NCI-H1930 (cell line): Measurements from ENCODE around the gene AFF1.
A peak's percentile ranks its signal among the peaks of the same experiment; 100 is the strongest.

ENCODE experiments used
- DNase-seq, 2 experiments: peaks; one replicate each; lab custom pipeline; 2025; lab: John Stamatoyannopoulos, UW

AFF1 gene, protein sequence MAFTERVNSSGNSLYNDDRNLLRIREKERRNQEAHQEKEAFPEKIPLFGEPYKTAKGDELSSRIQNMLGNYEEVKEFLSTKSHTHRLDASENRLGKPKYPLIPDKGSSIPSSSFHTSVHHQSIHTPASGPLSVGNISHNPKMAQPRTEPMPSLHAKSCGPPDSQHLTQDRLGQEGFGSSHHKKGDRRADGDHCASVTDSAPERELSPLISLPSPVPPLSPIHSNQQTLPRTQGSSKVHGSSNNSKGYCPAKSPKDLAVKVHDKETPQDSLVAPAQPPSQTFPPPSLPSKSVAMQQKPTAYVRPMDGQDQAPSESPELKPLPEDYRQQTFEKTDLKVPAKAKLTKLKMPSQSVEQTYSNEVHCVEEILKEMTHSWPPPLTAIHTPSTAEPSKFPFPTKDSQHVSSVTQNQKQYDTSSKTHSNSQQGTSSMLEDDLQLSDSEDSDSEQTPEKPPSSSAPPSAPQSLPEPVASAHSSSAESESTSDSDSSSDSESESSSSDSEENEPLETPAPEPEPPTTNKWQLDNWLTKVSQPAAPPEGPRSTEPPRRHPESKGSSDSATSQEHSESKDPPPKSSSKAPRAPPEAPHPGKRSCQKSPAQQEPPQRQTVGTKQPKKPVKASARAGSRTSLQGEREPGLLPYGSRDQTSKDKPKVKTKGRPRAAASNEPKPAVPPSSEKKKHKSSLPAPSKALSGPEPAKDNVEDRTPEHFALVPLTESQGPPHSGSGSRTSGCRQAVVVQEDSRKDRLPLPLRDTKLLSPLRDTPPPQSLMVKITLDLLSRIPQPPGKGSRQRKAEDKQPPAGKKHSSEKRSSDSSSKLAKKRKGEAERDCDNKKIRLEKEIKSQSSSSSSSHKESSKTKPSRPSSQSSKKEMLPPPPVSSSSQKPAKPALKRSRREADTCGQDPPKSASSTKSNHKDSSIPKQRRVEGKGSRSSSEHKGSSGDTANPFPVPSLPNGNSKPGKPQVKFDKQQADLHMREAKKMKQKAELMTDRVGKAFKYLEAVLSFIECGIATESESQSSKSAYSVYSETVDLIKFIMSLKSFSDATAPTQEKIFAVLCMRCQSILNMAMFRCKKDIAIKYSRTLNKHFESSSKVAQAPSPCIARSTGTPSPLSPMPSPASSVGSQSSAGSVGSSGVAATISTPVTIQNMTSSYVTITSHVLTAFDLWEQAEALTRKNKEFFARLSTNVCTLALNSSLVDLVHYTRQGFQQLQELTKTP

GRCh38 chr4:86934771-86935565 lies at the start of gene AFF1:
AFF1 (plus strand) TSS chr4:86935011; CDS start chr4:86948534, 13,523 bp downstream.
- DNase-seq = peak; percentile 83 to 90

- DNase-seq = no peak
These were observed 44.0 kb upstream of the AFF1 start for GRCh38 chr4:86890790-86891189.

DNA sequence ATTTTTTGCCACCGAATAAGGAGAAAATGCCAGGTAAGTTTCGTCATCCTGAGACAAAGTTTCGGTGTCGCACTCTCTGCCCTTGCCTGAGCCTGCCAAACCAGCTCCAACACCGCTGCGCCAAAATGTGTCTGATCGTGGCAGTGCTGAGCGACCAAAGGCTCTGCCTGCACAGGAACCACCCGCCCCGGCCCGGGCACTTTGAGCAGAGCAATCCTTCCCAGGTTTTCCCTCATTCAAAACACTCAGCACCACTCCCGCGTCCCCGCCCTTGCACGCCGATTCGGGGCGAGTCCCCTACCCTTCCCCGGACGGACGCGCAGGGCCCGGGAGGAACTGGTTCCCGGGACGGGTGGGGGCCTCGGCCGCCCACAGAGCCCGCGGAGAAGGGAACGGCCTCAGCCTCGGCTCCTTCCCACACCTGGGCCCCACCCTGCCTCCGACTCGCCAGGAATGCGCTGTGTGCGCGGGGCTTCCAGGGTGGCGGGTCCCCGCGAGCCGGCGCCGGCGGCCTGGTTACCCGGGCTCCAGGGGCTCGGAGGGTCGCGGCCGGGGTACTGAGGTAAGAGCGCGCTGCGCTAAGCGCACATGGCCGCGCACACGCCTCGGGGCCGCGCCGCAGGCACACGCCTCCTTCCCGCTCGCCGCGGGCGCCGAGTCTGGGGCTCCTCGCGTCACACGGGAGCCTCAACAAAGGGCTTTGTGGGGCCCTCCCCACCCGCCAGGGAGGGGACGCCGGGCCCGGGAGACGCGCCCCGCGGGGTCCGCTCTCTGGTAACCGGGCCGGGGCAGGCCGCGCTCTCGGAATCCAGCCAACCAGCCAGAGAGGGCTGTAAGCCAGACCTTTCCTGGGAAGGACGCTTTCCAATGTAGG lies 42.8 kb upstream of the AFF1 start, which contains the start of gene C4orf36:
Gene C4orf36, minus strand, starts transcription at position 661 of the 874 bp plus-strand sequence. CDS start 902 bp downstream, outside the sequence.
- peak; percentile 39 to 51 for DNase-seq

DNA sequence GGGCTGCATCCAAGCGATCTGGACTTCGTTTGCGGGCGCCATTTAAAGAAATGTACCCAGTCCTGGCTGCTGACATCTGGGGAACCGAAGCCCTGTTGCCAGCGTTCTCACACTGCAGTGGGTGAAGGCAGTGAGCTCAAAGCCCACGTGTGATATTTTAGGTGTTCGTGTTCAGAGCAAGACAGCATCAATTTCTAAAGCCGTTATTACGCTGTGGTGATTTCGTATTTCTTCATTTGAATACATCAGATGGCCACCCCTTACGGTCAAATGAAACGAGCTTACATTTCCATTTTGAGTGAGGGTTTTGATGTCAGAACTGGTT lies 42.2 kb upstream of the AFF1 start:
- no peak for DNase-seq

DNA sequence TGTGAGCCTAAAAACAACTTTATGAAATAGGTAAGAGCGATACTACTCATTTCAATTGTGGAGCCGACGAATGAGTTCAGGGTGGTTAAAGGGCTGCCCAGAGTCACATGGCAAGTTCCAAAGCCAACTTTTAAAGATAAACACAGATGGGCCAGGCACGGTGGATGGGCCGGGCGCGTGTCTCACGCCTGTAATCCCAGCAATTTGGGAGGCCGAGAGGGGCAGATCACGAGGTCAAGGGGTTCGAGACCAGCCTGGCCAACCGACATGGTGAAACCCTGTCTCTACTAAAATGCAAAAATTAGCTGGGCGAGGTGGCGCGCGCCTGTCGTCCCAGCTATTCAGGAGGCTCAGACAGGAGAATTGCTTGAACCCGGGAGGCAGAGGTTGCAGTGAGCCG lies 41.7 kb upstream of the AFF1 start:
- DNase-seq = no peak

- DNase-seq = no peak
These were observed 40.4 kb upstream of the AFF1 start for GRCh38 chr4:86894455-86894854.

- DNase-seq = peak; percentile 49 to 53
These were observed 38.9 kb upstream of the AFF1 start for GRCh38 chr4:86895692-86896488.

DNA sequence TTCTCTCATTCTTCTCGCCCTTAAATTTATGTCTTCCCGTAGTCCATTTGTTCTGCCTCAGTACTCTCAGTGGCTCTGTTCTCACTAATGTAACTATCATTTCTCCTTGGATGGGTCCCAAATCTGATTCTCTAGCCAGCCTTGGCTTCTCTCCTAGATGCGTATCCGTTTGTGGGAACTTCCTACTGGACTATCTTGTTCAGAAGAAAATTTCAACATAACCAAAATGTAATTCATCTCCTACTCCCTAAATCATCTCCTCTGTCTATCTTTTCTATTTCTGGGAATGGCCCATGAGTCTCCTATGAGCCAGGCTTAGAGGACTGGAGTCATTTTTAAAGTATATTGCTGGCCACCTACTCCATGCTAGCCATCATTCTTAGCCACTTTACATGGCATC lies 38.2 kb upstream of the AFF1 start:
- no peak for DNase-seq

DNA sequence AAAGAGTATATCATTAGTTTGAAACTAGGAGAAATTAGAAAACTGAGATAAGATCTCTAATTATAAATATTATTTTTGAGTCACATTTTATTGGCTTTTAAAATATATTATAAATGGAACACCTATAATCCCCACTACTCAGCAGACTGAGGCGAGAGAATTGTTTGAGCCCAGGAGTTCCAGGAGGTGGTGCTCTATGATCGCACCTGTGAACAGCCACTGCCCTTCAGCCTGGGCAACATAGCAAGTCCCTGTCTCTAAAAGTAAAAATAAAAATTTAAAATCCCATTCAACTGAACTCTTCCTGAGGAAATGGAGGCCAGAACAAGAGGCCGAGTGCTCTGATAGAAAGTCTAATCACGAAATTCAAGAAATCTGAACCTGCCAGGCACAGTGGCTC lies 36.2 kb upstream of the AFF1 start:
- no peak for DNase-seq

- DNase-seq = no peak
These were observed 32.9 kb upstream of the AFF1 start for GRCh38 chr4:86901864-86902263.

DNA sequence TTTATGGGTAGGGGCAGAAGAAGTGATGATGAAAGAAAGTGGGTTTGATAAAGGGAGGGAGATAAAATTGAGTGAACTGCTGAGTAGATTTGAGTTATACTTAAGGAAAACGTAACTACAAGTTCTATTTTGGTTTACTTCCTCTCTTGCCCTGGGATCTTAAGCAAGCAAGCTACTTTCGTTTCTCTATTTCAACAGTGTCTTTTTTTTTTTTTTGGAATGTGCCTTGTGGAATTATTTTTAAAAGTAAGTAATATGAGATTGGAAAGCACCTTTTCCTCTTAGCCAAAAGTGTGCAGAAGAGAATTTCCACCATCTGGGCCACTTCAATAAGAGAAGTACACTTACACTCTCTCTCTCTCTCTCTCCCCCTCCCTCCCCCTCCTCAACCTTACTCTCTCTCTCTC lies 26.6 kb upstream of the AFF1 start:
- no peak for DNase-seq

GRCh38 chr4:86909546-86910295 lies 25.1 kb upstream of the AFF1 start:
- no peak for DNase-seq

- no peak for DNase-seq
These were observed 24.4 kb upstream of the AFF1 start for GRCh38 chr4:86910369-86910768.

DNA sequence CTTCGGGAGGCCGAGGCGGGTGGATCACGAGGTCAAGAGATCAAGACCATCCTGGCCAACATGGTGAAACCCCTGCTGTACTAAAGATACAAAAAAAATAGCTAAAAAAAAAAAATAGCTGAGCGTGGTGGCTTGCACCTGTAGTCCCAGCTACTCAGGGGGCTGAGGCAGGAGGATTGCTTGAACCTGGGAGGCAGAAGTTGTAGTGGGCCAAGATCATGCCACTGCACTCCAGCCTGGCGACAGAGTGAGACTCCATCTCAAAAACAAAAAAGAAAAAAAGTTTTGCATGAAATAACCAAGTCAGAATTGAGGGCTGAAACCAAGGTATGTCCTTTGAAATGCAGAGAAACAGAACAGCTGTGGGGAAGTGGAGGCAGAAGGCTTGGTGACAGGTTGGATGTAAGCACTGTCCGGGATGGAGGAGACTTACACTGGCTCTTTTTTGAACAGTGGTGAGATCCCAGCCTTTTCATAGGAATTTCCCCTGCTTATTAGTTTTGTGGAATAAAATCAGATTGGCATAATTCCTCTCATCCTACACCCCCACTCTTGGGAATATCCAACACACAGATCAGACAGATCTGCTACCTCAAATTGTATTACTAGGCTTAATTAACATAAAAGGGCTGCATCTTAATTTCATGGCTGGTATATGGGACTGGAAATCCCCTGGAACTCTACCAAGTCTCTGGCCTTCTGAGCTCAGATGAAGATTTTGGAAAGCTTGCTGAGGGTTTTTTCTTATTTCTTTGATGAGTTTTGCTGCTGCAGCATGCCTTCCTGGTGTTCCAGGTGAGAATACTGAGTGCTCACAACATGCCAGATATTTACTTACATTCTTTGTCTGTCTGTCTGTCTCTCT lies 23.8 kb upstream of the AFF1 start:
- no peak for DNase-seq

GRCh38 chr4:86916392-86916791 lies 18.4 kb upstream of the AFF1 start:
- no peak for DNase-seq

GRCh38 chr4:86917212-86918039 lies 17.4 kb upstream of the AFF1 start:
- DNase-seq = no peak

GRCh38 chr4:86918539-86919072 lies 16.2 kb upstream of the AFF1 start:
- no peak for DNase-seq
